D341Med (cell line): Measurements from ENCODE around the gene OXNAD1.

ENCODE experiments used
- DNase-seq: peaks from one replicate; pipeline ENCODE4 v3.0.0; 2012; ENCODE audit warnings: low spot score

OXNAD1 gene

GRCh38 chr3:16329036-16329825, 64.2 kb downstream of the OXNAD1 start:
- no peak for DNase-seq

GRCh38 chr3:16329826-16330129, 64.8 kb downstream of the OXNAD1 start:
- DNase-seq = no peak

GRCh38 chr3:16330351-16330750, 65.3 kb downstream of the OXNAD1 start:
- no peak for DNase-seq

- DNase-seq = no peak
Measured at GRCh38 chr3:16331319-16331883, 66.4 kb downstream of the OXNAD1 start.

GRCh38 chr3:16332904-16333426, 68.0 kb downstream of the OXNAD1 start:
- DNase-seq = no peak

- DNase-seq = peak; percentile 49
Measured at GRCh38 chr3:16334909-16335308, 69.9 kb downstream of the OXNAD1 start.

GRCh38 chr3:16335333-16335732, 70.3 kb downstream of the OXNAD1 start:
- no peak for DNase-seq

- no peak for DNase-seq
Measured at GRCh38 chr3:16335772-16336645, 71.0 kb downstream of the OXNAD1 start.

- no peak for DNase-seq
Measured at GRCh38 chr3:16336825-16337224, 71.8 kb downstream of the OXNAD1 start.

- no peak for DNase-seq
Measured at GRCh38 chr3:16337856-16338540, 73.0 kb downstream of the OXNAD1 start.

GRCh38 chr3:16338999-16339398, 74.0 kb downstream of the OXNAD1 start:
- DNase-seq = no peak

- no peak for DNase-seq
Measured at GRCh38 chr3:16343101-16343500, 78.1 kb downstream of the OXNAD1 start.

- no peak for DNase-seq
Measured at GRCh38 chr3:16346413-16347081, 81.5 kb downstream of the OXNAD1 start.

GRCh38 chr3:16347548-16347947, 82.5 kb downstream of the OXNAD1 start:
- DNase-seq = no peak

GRCh38 chr3:16349986-16350596, 85.1 kb downstream of the OXNAD1 start:
- DNase-seq = no peak

- DNase-seq = no peak
Measured at GRCh38 chr3:16350597-16351318, 85.7 kb downstream of the OXNAD1 start.

- DNase-seq = no peak
Measured at GRCh38 chr3:16352428-16352827, 87.4 kb downstream of the OXNAD1 start.

GRCh38 chr3:16354291-16354690, 89.3 kb downstream of the OXNAD1 start:
- no peak for DNase-seq
